ENCODE results near the gene SOBP. TPM values are rescaled to one million over a fixed set of nuclear protein-coding genes. Genes with fewer than 3 reads are reported as not detected.

SOBP gene
- total and polyA plus RNA-seq, 2 donors (not counting 1 experiment from before 2014, with no cell fraction given) = 2.7 to 6.3 TPM

DNA sequence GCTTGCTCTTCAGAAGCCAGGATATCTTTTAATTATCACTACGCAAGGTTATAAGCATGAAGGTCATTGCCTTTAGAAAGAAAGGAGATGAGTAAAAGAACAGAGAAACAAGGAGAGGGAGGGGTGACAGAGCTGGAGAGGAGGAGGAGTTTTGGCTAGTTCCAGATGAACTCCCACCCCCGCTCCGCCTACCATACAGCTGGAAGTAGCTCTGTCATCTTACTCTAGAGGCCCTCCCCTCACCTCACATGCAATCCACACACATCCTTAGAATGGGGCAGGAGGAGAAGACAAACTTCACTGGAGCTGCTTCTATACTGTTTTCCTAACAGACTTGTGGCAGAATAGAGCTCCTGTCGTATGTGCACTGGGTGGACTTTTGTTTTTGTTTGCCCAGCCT lies 189.5 kb downstream of the SOBP start:
- no peaks in the 10 kb centered on the region for H3K36me3 ChIP-seq (ENCODE audit: control insufficient read depth, insufficient read depth, low read length)
- H4K20me1 ChIP-seq (ENCODE audit: control insufficient read depth, extremely low read depth, insufficient read depth, low read length) = no peaks in the 10 kb centered on the region
- H3K4me2 ChIP-seq (ENCODE audit: extremely low read depth, insufficient read depth, low read length) = no peak overlapping the region
- TF ChIP-seq EZH2 (IDR thresholded peaks at IDR 0.05; ENCODE audit: low read length, missing control alignments) = no peak
- TF ChIP-seq, protein P1, sequence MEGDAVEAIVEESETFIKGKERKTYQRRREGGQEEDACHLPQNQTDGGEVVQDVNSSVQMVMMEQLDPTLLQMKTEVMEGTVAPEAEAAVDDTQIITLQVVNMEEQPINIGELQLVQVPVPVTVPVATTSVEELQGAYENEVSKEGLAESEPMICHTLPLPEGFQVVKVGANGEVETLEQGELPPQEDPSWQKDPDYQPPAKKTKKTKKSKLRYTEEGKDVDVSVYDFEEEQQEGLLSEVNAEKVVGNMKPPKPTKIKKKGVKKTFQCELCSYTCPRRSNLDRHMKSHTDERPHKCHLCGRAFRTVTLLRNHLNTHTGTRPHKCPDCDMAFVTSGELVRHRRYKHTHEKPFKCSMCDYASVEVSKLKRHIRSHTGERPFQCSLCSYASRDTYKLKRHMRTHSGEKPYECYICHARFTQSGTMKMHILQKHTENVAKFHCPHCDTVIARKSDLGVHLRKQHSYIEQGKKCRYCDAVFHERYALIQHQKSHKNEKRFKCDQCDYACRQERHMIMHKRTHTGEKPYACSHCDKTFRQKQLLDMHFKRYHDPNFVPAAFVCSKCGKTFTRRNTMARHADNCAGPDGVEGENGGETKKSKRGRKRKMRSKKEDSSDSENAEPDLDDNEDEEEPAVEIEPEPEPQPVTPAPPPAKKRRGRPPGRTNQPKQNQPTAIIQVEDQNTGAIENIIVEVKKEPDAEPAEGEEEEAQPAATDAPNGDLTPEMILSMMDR (conservative IDR thresholded peaks at IDR 0.05 in 1 of 2, IDR thresholded peaks at IDR 0.05 in 1 of 2; ENCODE audit: low read depth in 1 of 2, low read length in 2 of 2) = no peak
- H3K4me3 ChIP-seq (replicated peaks in 1 of 4; ENCODE audit: control extremely low read depth in 1 of 4, insufficient read depth in 1 of 4, low read depth in 3 of 4, low read length in 4 of 4) = no peak overlapping the region
- no peaks in the 10 kb centered on the region for H3K27me3 ChIP-seq (ENCODE audit: control insufficient read depth, insufficient read depth, low read length)
- DNase-seq (ENCODE audit: low read depth in 2 of 2) = peak; percentile 50 to 55
- H2AFZ ChIP-seq (ENCODE audit: low read length) = no peak overlapping the region
- H3K79me2 ChIP-seq (ENCODE audit: control insufficient read depth, insufficient read depth, low read length) = no peaks in the 10 kb centered on the region
- H3K27ac ChIP-seq (ENCODE audit: insufficient read depth, low read length) = no peak overlapping the region
- H3K4me1 ChIP-seq (ENCODE audit: control insufficient read depth, extremely low read depth, insufficient read depth, low read length) = no peaks in the 10 kb centered on the region
- H3K9me3 ChIP-seq (ENCODE audit: control insufficient read depth, insufficient read depth, low read depth, low read length) = no peaks in the 10 kb centered on the region
- H3K9ac ChIP-seq (ENCODE audit: insufficient read depth, low read length) = no peak overlapping the region

DNA sequence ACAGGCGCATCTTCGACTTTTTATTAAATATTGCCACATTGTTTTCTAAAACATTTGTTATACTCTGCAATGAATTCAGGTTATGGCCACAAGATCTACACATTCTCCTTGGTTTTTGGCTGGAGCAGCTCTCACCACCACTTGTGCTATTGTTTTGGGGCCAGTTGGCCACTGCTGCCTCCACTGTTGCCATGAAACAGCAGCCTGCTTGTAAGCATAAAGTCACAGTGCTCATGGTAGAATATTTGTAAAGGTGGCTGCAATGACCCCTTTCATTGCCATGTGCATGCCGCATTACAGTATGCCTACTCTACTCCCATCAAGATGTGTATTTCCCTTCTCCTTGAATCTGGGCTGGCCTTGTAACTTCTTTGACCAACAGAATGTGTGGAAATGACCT lies 192.8 kb downstream of the SOBP start:
- TF ChIP-seq EZH2 (IDR thresholded peaks at IDR 0.05; ENCODE audit: low read length, missing control alignments) = no peak
- TF ChIP-seq, protein P1 (conservative IDR thresholded peaks at IDR 0.05 in 1 of 2, IDR thresholded peaks at IDR 0.05 in 1 of 2; ENCODE audit: low read depth in 1 of 2, low read length in 2 of 2) = no peak
- Histone ChIP-seq H4K20me1 (ENCODE audit: control insufficient read depth, extremely low read depth, insufficient read depth, low read length) (no peaks in the 10 kb centered on the region), H3K27me3 (ENCODE audit: control insufficient read depth, insufficient read depth, low read length) (no peaks in the 10 kb centered on the region), H3K79me2 (ENCODE audit: control insufficient read depth, insufficient read depth, low read length) (no peaks in the 10 kb centered on the region), H3K27ac (ENCODE audit: insufficient read depth, low read length) (no peak overlapping the region), H3K4me2 (ENCODE audit: extremely low read depth, insufficient read depth, low read length) (no peak overlapping the region), H3K36me3 (ENCODE audit: control insufficient read depth, insufficient read depth, low read length) (no peaks in the 10 kb centered on the region), H3K9me3 (ENCODE audit: control insufficient read depth, insufficient read depth, low read depth, low read length) (no peaks in the 10 kb centered on the region), H3K4me1 (ENCODE audit: control insufficient read depth, extremely low read depth, insufficient read depth, low read length) (no peaks in the 10 kb centered on the region), H3K9ac (ENCODE audit: insufficient read depth, low read length) (no peak overlapping the region), H2AFZ (ENCODE audit: low read length) (no peak overlapping the region), H3K4me3 (replicated peaks in 1 of 4; ENCODE audit: control extremely low read depth in 1 of 4, insufficient read depth in 1 of 4, low read depth in 3 of 4, low read length in 4 of 4) (no peak overlapping the region)
- DNase-seq (ENCODE audit: low read depth in 2 of 2) = no peak

DNA sequence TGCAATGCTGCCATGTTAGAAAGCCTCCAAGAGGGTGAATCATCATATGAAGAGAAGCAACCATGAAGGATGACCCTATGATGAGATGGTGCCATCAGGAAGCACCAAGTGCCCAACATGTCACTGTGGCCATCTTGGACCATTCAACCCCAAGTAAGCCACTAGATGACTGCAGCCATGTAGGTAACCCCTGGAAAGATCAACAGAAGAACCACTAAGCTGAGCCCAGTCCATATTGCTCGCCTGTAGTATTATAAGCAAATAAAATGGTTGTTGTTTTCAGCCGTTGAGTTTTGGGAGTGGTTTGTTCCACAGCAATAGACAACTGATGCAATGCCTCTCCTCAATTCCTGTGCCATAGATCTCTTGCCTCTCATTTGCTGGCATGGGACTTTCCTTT lies 193.3 kb downstream of the SOBP start:
- TF ChIP-seq, protein P1 (conservative IDR thresholded peaks at IDR 0.05 in 1 of 2, IDR thresholded peaks at IDR 0.05 in 1 of 2; ENCODE audit: low read depth in 1 of 2, low read length in 2 of 2) = no peak
- TF ChIP-seq EZH2 (IDR thresholded peaks at IDR 0.05; ENCODE audit: low read length, missing control alignments) = no peak
- Histone ChIP-seq H3K27me3 (ENCODE audit: control insufficient read depth, insufficient read depth, low read length) (no peaks in the 10 kb centered on the region), H3K9ac (ENCODE audit: insufficient read depth, low read length) (no peak overlapping the region), H2AFZ (ENCODE audit: low read length) (no peak overlapping the region), H3K4me1 (ENCODE audit: control insufficient read depth, extremely low read depth, insufficient read depth, low read length) (no peaks in the 10 kb centered on the region), H3K36me3 (ENCODE audit: control insufficient read depth, insufficient read depth, low read length) (no peaks in the 10 kb centered on the region), H3K4me2 (ENCODE audit: extremely low read depth, insufficient read depth, low read length) (no peak overlapping the region), H4K20me1 (ENCODE audit: control insufficient read depth, extremely low read depth, insufficient read depth, low read length) (no peaks in the 10 kb centered on the region), H3K79me2 (ENCODE audit: control insufficient read depth, insufficient read depth, low read length) (no peaks in the 10 kb centered on the region), H3K27ac (ENCODE audit: insufficient read depth, low read length) (no peak overlapping the region), H3K9me3 (ENCODE audit: control insufficient read depth, insufficient read depth, low read depth, low read length) (no peaks in the 10 kb centered on the region), H3K4me3 (replicated peaks in 1 of 4; ENCODE audit: control extremely low read depth in 1 of 4, insufficient read depth in 1 of 4, low read depth in 3 of 4, low read length in 4 of 4) (no peak overlapping the region)
- DNase-seq (ENCODE audit: low read depth in 2 of 2) = no peak
